Inflammatory macrophage (primary cell): ENCODE results near the gene MILR1.
"Not testable (repeated sequence)": the region's sequence is repeated elsewhere in the genome, so short reads cannot be mapped to it uniquely, and the experiment has no call there.

ENCODE experiments used
- DNase-seq, 2 donors: peaks; one replicate each; pipeline ENCODE4 v3.0.0-alpha.2; 2020 to 2022

Gene MILR1

DNA sequence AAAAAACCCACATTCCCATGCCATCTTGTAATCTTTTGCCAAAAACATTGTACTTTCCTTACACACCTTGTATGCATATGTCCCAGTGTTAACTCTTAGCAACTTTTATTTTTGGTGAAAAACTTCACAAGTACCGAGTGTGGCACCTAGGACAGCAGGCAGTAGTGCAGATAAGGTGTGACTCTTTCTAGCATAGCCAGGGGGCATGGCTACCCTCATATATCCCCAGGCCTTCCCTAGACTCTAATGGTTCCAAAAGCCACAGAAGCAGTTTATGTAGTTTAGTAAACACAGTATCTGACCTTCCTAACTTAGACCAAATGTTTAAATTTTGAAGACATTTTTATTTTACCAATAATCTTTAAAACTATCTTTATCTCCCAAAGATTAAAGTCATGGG lies 20.5 kb upstream of the MILR1 start:
- no peak for DNase-seq

- peak in 1 of 2 donors; percentile 20 for DNase-seq
Observed at GRCh38 chr17:64430036-64430435, 18.9 kb upstream of the MILR1 start.

GRCh38 chr17:64431534-64431933 lies 17.4 kb upstream of the MILR1 start:
- no peak for DNase-seq

GRCh38 chr17:64437944-64438525 lies 10.9 kb upstream of the MILR1 start:
- no peak for DNase-seq

GRCh38 chr17:64439521-64439920 lies 9.4 kb upstream of the MILR1 start:
- DNase-seq = not testable (repeated sequence)

DNA sequence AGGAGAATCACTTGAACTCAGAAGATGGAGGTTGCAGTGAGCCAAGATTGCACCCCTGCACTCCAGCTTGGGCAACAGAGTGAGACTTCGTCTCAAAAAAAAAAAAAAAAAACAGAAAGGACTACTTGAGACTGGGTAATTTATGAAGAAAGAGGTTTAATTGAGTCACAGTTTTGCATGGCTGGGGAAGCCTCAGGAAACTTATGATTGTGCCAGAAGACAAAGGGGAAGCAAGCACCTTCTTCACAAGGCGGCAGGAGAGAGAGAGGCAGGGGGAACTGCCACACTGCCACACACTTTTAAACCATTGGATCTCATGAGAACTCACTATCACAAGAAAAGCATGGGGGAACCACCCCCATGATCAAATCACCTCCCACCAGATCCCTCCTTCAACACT lies 9.0 kb upstream of the MILR1 start:
- peak; percentile 10 to 37 for DNase-seq

GRCh38 chr17:64441772-64442540 lies 7.0 kb upstream of the MILR1 start:
- DNase-seq = peak; percentile 93

DNA sequence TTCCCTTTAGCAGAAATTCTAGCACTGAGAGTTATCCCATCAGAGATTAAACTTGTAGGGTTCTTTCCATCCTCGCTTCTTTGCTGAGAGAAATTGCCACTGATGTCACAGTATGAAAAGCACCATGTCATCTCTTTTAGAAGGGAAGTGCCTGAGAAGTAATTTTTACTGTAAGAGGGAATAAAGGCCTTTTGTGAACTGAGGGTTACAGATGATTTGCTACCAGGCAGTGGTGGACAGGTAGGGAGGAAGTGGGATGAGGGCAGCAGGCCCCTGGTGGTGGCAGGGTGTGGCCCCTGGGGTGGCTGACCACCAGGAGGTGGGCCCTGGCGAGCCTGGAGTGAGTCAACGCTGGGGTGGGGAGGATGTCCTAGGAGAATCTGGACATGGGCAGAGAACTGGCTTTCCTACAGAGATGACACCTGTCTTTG lies 6.4 kb upstream of the MILR1 start:
- DNase-seq = no peak

DNA sequence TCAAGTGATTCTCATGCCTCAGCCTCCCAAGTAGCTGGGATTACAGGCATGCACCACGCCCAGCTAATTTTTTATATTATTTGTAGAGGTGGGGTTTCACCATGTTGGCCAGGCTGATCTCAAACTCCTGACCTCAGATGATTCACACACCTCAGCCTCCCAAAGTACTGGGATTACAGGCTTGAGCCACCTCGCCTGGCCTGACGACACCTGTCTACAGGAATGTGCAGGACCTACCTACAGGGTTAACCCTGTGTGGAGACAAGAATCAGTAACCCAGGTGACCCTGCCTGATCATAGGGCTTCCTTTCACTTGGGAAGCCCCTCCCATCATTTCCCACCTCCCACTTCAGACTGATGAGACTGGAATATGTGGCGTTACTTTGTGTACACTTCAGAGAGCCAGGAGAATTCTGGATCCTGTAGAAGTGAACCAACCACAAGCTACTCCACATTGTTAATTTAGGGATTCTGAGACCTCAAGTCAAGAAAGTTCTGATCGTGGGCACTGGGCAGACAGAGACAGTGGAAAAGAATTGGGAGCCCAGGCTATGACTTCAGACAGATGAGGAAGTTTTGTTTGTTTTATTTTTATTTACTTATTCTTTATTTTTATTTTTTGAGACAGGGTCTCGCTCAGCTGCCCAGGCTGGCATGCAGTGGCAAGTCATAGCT lies 5.7 kb upstream of the MILR1 start:
- DNase-seq = no peak

DNA sequence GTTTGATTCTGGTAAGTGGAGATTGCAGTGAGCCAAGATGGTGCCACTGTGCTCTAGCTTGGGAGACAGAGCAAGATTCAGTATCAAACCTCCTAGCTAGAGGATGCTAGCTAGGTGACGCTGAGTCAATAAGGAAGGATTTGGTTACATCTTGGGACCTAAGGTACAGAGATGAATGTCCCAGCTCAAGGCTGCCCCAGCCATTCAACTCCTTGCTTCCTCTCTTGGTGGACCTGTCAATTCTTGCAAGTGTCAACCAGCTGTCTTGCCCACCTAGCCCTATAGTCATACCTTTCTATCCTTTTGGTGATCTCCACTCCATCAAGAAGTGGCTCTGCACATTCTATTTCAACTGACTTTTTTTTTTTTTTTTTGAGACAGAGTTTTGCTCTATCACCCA lies 1.4 kb upstream of the MILR1 start:
- no peak for DNase-seq

- DNase-seq = peak; percentile 37 to 72
Observed at GRCh38 chr17:64449545-64449944, 630 bp downstream of the MILR1 start.

GRCh38 chr17:64455993-64456885 lies 7.3 kb downstream of the MILR1 start:
- peak; percentile 59 to 75 for DNase-seq

DNA sequence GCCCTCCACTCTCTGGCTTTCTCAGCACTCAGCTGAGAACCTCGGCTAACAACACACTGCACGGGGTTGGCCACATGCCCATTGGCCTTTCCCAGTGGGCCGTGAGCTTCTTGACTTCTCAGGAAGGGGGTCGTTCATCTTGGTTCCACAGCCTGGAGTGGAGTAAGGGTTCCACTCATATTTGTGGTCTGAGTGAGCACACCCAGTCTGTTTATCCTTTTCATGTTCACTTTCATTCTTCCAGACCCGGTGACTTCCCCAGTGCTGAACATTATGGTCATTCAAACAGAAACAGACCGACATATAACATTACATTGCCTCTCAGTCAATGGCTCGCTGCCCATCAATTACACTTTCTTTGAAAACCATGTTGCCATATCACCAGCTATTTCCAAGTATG lies 8.2 kb downstream of the MILR1 start:
- DNase-seq = no peak

DNA sequence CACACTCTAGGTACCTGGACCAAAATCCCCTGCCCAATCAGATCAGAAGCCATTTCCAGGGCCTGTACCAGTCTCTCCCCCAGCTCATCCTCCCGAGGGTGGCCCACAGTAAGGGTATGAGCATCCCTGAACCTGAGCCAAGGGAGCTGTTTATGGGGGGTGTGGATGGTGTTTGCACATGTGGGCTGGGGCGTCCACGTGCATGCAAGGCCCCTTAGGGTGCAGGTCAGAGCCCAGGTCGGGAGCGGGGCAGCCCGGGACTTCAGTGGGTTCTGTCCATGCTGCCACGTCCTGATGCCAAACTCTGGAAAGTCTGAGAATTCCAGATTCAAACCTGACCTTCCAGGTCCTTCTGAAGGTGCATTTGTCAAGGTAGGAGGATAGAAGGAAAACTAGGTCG lies 9.8 kb downstream of the MILR1 start:
- DNase-seq = no peak

GRCh38 chr17:64459284-64459747 lies 10.4 kb downstream of the MILR1 start:
- DNase-seq = no peak

DNA sequence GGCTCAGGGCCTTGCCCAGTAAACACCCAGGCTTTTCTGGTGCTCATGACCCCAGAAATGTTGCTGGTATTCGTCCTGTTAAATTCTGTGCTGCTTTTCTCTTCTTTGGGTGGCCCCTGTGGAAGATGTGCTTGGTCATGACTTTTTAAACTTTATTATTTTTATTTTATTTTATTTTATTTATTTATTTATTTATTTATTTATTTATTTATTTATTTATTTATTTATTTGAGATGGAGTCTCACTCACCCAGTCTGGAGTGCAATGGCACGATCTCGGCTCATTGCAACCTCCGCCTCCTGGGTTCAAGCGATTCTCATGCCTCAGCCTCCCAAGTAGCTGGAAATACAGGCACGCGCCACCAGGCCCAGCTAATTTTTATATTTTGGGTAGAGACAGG lies 10.9 kb downstream of the MILR1 start:
- not testable (repeated sequence) for DNase-seq

DNA sequence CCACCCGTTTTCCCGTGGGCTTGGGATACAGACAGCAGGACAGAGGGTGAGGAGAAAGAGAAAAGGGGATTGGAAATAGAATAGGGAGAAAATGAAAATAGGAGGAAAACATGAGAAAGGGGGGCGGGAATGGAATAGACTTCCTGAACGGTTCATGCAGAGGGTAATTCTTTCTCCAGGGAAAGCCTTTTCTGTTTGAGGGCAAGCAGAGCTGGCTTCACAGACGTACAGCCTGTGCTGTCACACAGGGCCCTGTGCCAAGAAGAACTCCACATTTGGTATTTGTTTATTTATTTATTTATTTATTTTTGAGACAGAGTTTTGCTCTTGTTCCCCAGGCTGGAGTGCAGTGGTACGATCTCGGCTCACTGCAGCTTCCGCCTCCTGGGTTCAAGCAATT lies 12.0 kb downstream of the MILR1 start:
- DNase-seq = no peak

GRCh38 chr17:64461788-64462187 lies 12.9 kb downstream of the MILR1 start:
- no peak for DNase-seq

DNA sequence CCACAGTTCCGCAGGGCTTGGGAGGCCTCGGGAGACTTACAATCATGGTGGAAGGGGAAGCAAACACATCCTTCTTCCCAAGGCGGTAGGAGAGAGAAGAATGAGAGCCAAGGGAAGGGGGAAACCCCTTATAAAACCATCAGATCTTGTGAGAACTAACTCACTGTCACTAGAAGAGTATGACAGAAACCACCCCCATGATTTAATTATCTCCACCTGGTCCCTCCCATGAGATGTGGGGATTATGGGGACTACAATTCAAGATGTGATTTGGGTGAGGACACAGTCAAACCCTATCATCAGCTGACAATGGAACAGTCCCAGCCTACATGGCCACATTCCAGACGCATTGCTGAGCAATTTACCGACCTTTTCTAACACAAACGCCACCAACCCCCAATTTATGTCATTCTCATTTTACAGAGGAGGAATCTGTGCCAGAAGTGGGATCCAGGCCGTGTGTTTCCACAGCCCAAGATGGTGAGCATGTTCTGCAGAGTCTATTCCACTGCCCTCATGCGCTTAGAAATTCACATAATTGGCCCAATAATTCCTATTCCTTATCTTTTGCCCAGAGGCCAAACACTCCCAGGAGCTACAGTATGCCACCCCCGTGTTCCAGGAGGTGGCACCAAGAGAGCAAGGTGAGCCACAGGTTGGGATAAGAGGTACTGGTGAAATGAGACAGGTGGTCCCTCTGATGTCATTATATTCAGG lies 17.3 kb downstream of the MILR1 start:
- DNase-seq = no peak

DNA sequence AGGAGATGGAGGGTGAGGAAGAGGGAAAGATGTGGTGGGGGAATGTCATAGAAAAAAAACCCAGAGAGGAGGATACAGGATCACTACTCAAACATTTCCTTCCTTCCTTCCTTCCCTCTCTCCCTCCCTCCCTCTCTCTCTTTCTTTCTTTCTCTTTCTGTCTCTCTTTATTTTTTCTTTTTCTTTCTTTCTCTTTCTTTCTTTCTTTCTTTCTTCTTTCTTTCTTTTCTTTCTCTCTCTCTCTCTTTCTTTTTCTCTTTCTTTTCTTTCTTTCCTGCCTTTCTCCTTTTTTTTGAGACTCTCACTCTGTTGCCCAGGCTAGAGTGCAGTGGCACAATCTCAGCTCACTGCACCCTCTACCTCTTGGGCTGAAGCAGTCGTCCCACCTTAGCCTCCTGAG lies 17.9 kb downstream of the MILR1 start:
- DNase-seq = not testable (repeated sequence)

DNA sequence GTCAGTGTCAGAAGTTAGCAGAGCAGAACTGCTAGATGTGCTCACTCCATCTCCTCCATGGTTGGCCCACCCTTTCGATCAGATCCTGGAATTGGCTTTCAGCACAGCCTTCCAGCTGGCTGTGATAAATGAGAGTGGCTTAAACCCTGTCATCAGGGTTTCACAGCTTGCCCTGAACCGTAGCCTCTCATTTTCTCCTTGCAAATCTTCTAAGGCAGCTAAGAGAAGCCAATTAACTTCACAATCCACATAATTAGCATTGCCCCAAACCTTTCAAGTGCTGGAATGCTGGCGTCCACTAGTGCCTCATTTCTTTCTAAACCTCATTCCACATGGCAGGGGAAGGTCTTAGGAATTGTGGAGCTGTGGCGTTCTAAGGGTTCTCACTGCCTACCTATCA lies 21.7 kb downstream of the MILR1 start:
- DNase-seq = no peak

- DNase-seq = no peak
Observed at GRCh38 chr17:64471440-64471839, 22.5 kb downstream of the MILR1 start.
